Naive thymus-derived CD4-positive, alpha-beta T cell (primary cell): ENCODE results near the gene TRIM40. TPM values are rescaled to one million over a fixed set of nuclear protein-coding genes. Genes with fewer than 3 reads are reported as not detected.

ENCODE experiments used
- ATAC-seq: fragments of 150-1000 bp; cut with Tn5 transposase; 2 replicates; pipeline ENCODE4 v1.10.0; 2021; ENCODE audit warnings: mild to moderate bottlenecking, moderate library complexity
- CTCF ChIA-PET: fragments of 350-600 bp; sonication (Branson Sonifier 250); formaldehyde crosslinking; loops from one replicate; lab custom pipeline; 2021; ENCODE audit warnings: antibody characterized with exemption; lab: Charles Lee
- POLR2A ChIA-PET: fragments of 350-600 bp; sonication (Branson Sonifier 250); formaldehyde crosslinking; loops from one replicate; lab custom pipeline; 2021; ENCODE audit warnings: antibody characterized with exemption, inconsistent platforms; lab: Charles Lee
- DNase-seq, 9 donors: peaks; one replicate each; pipeline versions ENCODE4 v3.0.0 to v3.0.0-alpha.2; 2020 to 2022; ENCODE audit warnings: mixed read lengths in 1 of 9
- H3K27ac ChIP-seq: one replicate; pipeline ENCODE4 v1.7.0; 2013; ENCODE audit warnings: mild to moderate bottlenecking, low read depth, low read length, moderate library complexity
- H3K27me3 ChIP-seq, 2 donors: one replicate each; pipeline ENCODE4 v1.7.0; 2013; ENCODE audit warnings: low read length in 2 of 2, mild to moderate bottlenecking in 2 of 2, moderate library complexity in 2 of 2; ENCODE audit not compliant: control insufficient read depth in 2 of 2, insufficient read depth in 2 of 2
- H3K36me3 ChIP-seq, 3 experiments: 1 replicate in 2 of 3; 2 replicates in 1 of 3; pipeline ENCODE4 v1.7.0; 2013; ENCODE audit warnings: low read length in 3 of 3, mild to moderate bottlenecking in 3 of 3, moderate library complexity in 1 of 3; ENCODE audit not compliant: insufficient read depth in 3 of 3, control insufficient read depth in 2 of 3
- H3K4me1 ChIP-seq, 2 donors: one replicate each; pipeline ENCODE4 v1.7.0; 2013; ENCODE audit warnings: low read length in 2 of 2, mild to moderate bottlenecking in 2 of 2, moderate library complexity in 1 of 2; ENCODE audit not compliant: control insufficient read depth in 2 of 2, insufficient read depth in 2 of 2
- H3K4me3 ChIP-seq: 2 replicates; pipeline ENCODE4 v1.7.0; 2013; ENCODE audit warnings: mild to moderate bottlenecking, low read length
- H3K9me3 ChIP-seq, 3 experiments: 1 replicate in 2 of 3; 2 replicates in 1 of 3; pipeline ENCODE4 v1.7.0; 2013; ENCODE audit warnings: low read length in 3 of 3; ENCODE audit not compliant: control insufficient read depth in 2 of 3
- H3K27ac Mint-ChIP-seq, 9 donors: one replicate each; pipeline ENCODE4 v1.8.0; 2020 to 2022; ENCODE audit warnings: mixed read lengths in 9 of 9, mild to moderate bottlenecking in 8 of 9, moderate library complexity in 5 of 9, inconsistent platforms in 2 of 9
- H3K27me3 Mint-ChIP-seq, 5 donors: one replicate each; pipeline ENCODE4 v1.8.0; 2021 to 2022; ENCODE audit warnings: mixed read lengths in 5 of 5, mild to moderate bottlenecking in 1 of 5
- H3K36me3 Mint-ChIP-seq, 5 donors: one replicate each; pipeline ENCODE4 v1.8.0; 2020 to 2022; ENCODE audit warnings: mixed read lengths in 5 of 5, mild to moderate bottlenecking in 3 of 5, inconsistent platforms in 1 of 5
- H3K4me1 Mint-ChIP-seq, 7 donors: one replicate each; pipeline ENCODE4 v1.8.0; 2020 to 2022; ENCODE audit warnings: mixed read lengths in 7 of 7, mild to moderate bottlenecking in 3 of 7, inconsistent platforms in 1 of 7
- H3K4me3 Mint-ChIP-seq, 10 donors: one replicate each; pipeline ENCODE4 v1.8.0; 2020 to 2022; ENCODE audit warnings: mild to moderate bottlenecking in 10 of 10, mixed read lengths in 10 of 10, moderate library complexity in 6 of 10, inconsistent platforms in 2 of 10
- H3K9me3 Mint-ChIP-seq, 11 donors: one replicate each; pipeline ENCODE4 v1.8.0; 2020 to 2022; ENCODE audit warnings: mixed read lengths in 11 of 11, mild to moderate bottlenecking in 4 of 11, inconsistent platforms in 1 of 11, moderate library complexity in 1 of 11
- intact Hi-C, 2 donors: fragments of 100-400 bp; cut with micrococcal nuclease; formaldehyde crosslinking; loops; one replicate each; pipeline ENCODE4 v1.15.1; 2023
- polyA plus RNA-seq, 2 donors: library from polyadenylated mRNA; unstranded; fragments of 300-500 nt; fragmentation: Illumina TruSeq; gene quantifications; one replicate each; pipeline ENCODE4 v1.2.3, GENCODE V29; 2021
- total RNA-seq, 6 experiments: library from RNA in 5 of 6; stranded (reverse) in 5 of 6; gene quantifications; 1 replicate in 5 of 6; 2 replicates in 1 of 6; pipeline ENCODE4 v1.2.3 and lab custom pipeline; 2021 to 2026

The TRIM40 gene
- total and polyA plus RNA-seq, 7 experiments from 2014 or later = not detected

GRCh38 chr6:30151580-30151979 lies 15.6 kb downstream of the TRIM40 start:
- Histone ChIP-seq H3K27ac (no peak overlapping the region), H3K9me3 (no peaks in the 10 kb centered on the region), H3K4me3 (no peak overlapping the region), H3K27me3 (no peaks in the 10 kb centered on the region), H3K4me1 (no peaks in the 10 kb centered on the region), H3K36me3 (no peaks in the 10 kb centered on the region)
- peaks cover 10 to 51% (median 26%) of the 10 kb centered on the region in 5 donors for H3K27me3 Mint-ChIP-seq
- intact Hi-C loops = no loop called here
- H3K27ac Mint-ChIP-seq = no peak overlapping the region
- ChIA-PET POLR2A (no interaction called here), CTCF (no interaction called here)
- no peak overlapping the region for H3K4me3 Mint-ChIP-seq
- H3K4me1 Mint-ChIP-seq = peaks cover 0 to 16% (median 4%) of the 10 kb centered on the region in 7 donors
- DNase-seq (no peak), ATAC-seq (no peak)
- no peaks in the 10 kb centered on the region for H3K9me3 Mint-ChIP-seq
- H3K36me3 Mint-ChIP-seq = no peaks in the 10 kb centered on the region

GRCh38 chr6:30152016-30152673 lies 16.2 kb downstream of the TRIM40 start:
- H3K9me3 Mint-ChIP-seq = no peaks in the 10 kb centered on the region
- DNase-seq = no peak
- no peak overlapping the region for H3K4me3 Mint-ChIP-seq
- peaks cover 10 to 47% (median 24%) of the 10 kb centered on the region in 5 donors for H3K27me3 Mint-ChIP-seq
- H3K4me1 Mint-ChIP-seq = peaks cover 0 to 15% (median 4%) of the 10 kb centered on the region in 7 donors
- no peaks in the 10 kb centered on the region for H3K27me3 ChIP-seq
- H3K4me3 ChIP-seq = no peak overlapping the region
- H3K27ac Mint-ChIP-seq = no peak overlapping the region
- CTCF ChIA-PET = no interaction called here
- intact Hi-C loops = no loop called here
- no peaks in the 10 kb centered on the region for H3K4me1 ChIP-seq
- H3K9me3 ChIP-seq = no peaks in the 10 kb centered on the region
- no peaks in the 10 kb centered on the region for H3K36me3 Mint-ChIP-seq
- H3K36me3 ChIP-seq = no peaks in the 10 kb centered on the region
- H3K27ac ChIP-seq = no peak overlapping the region
- ATAC-seq = no peak
- POLR2A ChIA-PET = no interaction called here

DNA sequence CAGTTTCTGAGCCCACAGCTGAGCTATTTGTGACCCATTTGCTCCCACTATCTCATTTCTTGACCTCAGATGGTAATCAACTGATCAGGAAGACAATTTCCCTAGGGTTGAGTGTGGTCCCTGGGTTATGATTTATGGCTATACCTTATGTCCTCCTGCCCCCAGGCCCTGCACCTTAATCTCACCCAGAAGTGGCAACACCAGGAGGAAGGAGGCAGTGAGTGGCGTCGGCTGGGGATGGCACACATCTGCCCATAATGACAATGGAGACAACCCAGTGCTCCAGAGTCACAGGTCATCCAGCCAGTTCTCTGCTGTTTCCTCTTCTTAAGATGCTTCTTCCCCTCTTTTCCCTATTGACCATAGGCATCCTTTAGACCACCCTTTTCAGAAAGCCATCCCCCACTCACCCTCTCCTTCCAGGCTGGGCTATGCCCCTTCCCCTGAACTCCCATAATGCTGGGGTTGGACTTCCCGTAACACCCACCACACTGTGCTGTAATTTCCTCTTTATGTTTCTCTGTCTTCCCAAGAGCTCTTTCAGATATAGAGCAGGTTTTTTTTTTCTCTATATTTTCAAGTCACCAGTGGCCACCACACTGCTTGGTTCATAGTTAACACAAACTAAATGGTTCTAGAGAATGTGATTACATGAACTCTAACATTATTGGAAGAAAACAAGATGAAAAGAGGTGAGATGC lies 17.1 kb downstream of the TRIM40 start:
- CTCF ChIA-PET = no interaction called here
- ATAC-seq (no peak), DNase-seq (no peak)
- Mint-ChIP-seq H3K27ac (no peak overlapping the region), H3K36me3 (no peaks in the 10 kb centered on the region), H3K27me3 (peaks cover 10 to 44% (median 16%) of the 10 kb centered on the region in 5 donors), H3K4me3 (no peak overlapping the region), H3K9me3 (no peaks in the 10 kb centered on the region), H3K4me1 (peaks cover 0 to 14% (median 4%) of the 10 kb centered on the region in 7 donors)
- H3K27ac ChIP-seq = no peak overlapping the region
- H3K27me3 ChIP-seq = no peaks in the 10 kb centered on the region
- no peaks in the 10 kb centered on the region for H3K36me3 ChIP-seq
- POLR2A ChIA-PET = no interaction called here
- intact Hi-C loops = no loop called here
- no peaks in the 10 kb centered on the region for H3K9me3 ChIP-seq
- H3K4me1 ChIP-seq = no peaks in the 10 kb centered on the region
- no peak overlapping the region for H3K4me3 ChIP-seq

- H3K27ac Mint-ChIP-seq = no peak overlapping the region
- Histone ChIP-seq H3K4me3 (no peak overlapping the region), H3K27ac (no peak overlapping the region), H3K27me3 (no peaks in the 10 kb centered on the region), H3K4me1 (no peaks in the 10 kb centered on the region), H3K9me3 (no peaks in the 10 kb centered on the region), H3K36me3 (no peaks in the 10 kb centered on the region)
- ATAC-seq (no peak), DNase-seq (no peak)
- CTCF ChIA-PET = no interaction called here
- no peaks in the 10 kb centered on the region for H3K36me3 Mint-ChIP-seq
- peaks cover 0 to 24% (median 4%) of the 10 kb centered on the region in 7 donors for H3K4me1 Mint-ChIP-seq
- H3K9me3 Mint-ChIP-seq = no peaks in the 10 kb centered on the region
- H3K27me3 Mint-ChIP-seq = peaks cover 10 to 46% (median 16%) of the 10 kb centered on the region in 5 donors
- intact Hi-C loops = no loop called here
- POLR2A ChIA-PET = no interaction called here
- H3K4me3 Mint-ChIP-seq = no peak overlapping the region
These were observed 18.1 kb downstream of the TRIM40 start for GRCh38 chr6:30154061-30154460.

- Histone ChIP-seq H3K4me3 (no peak overlapping the region), H3K9me3 (no peaks in the 10 kb centered on the region), H3K27ac (no peak overlapping the region), H3K36me3 (no peaks in the 10 kb centered on the region), H3K27me3 (no peaks in the 10 kb centered on the region), H3K4me1 (no peaks in the 10 kb centered on the region)
- no peaks in the 10 kb centered on the region for H3K9me3 Mint-ChIP-seq
- no peaks in the 10 kb centered on the region for H3K36me3 Mint-ChIP-seq
- no peak overlapping the region for H3K27ac Mint-ChIP-seq
- ChIA-PET POLR2A (no interaction called here), CTCF (no interaction called here)
- peaks cover 0 to 27% (median 4%) of the 10 kb centered on the region in 7 donors for H3K4me1 Mint-ChIP-seq
- H3K27me3 Mint-ChIP-seq = peaks cover 9 to 45% (median 19%) of the 10 kb centered on the region in 5 donors
- ATAC-seq (no peak), DNase-seq (no peak)
- H3K4me3 Mint-ChIP-seq = no peak overlapping the region
- intact Hi-C loops = no loop called here
These were observed 19.0 kb downstream of the TRIM40 start for GRCh38 chr6:30154709-30155519.

GRCh38 chr6:30155520-30156261 lies 19.8 kb downstream of the TRIM40 start:
- no peak overlapping the region for H3K4me3 Mint-ChIP-seq
- Histone ChIP-seq H3K9me3 (no peaks in the 10 kb centered on the region), H3K4me3 (no peak overlapping the region), H3K36me3 (no peaks in the 10 kb centered on the region), H3K27me3 (no peaks in the 10 kb centered on the region), H3K27ac (no peak overlapping the region), H3K4me1 (no peaks in the 10 kb centered on the region)
- no peak overlapping the region for H3K27ac Mint-ChIP-seq
- H3K27me3 Mint-ChIP-seq = peaks cover 9 to 38% (median 19%) of the 10 kb centered on the region in 5 donors
- no peaks in the 10 kb centered on the region for H3K36me3 Mint-ChIP-seq
- peaks cover 0 to 27% (median 4%) of the 10 kb centered on the region in 7 donors for H3K4me1 Mint-ChIP-seq
- POLR2A ChIA-PET = no interaction called here
- intact Hi-C loops = no loop called here
- CTCF ChIA-PET = no interaction called here
- no peaks in the 10 kb centered on the region for H3K9me3 Mint-ChIP-seq
- DNase-seq (no peak), ATAC-seq (no peak)
